Activated naive CD4-positive, alpha-beta T cell treated with anti-CD3 and anti-CD28 coated beads, Interleukin-2, amount 50 U/mL, for 72 hours (primary cell): ENCODE results near the gene FCN1. TPM values are rescaled to one million over a fixed set of nuclear protein-coding genes. Genes with fewer than 3 reads are reported as not detected.

Source experiments
- ATAC-seq, 2 donors: fragments of 150-1000 bp; cut with Tn5 transposase; 2 replicates each; pipeline ENCODE4 v1.10.0; 2021; ENCODE audit warnings: mild to moderate bottlenecking in 2 of 2, moderate library complexity in 2 of 2
- DNase-seq, 2 donors: peaks; one replicate each; pipeline ENCODE4 v3.0.0; 2021 to 2022; ENCODE audit warnings: low spot score in 2 of 2
- H3K27ac Mint-ChIP-seq, 2 donors: one replicate each; pipeline ENCODE4 v1.8.0; 2022; ENCODE audit warnings: mild to moderate bottlenecking in 2 of 2, mixed read lengths in 2 of 2
- H3K36me3 Mint-ChIP-seq, 2 donors: one replicate each; pipeline ENCODE4 v1.8.0; 2022; ENCODE audit warnings: mixed read lengths in 2 of 2
- H3K9me3 Mint-ChIP-seq, 2 donors: one replicate each; pipeline ENCODE4 v1.8.0; 2022; ENCODE audit warnings: mixed read lengths in 2 of 2
- total RNA-seq, 2 donors: library from RNA; stranded (reverse); gene quantifications; one replicate each; pipeline ENCODE4 v1.2.3, GENCODE V29; 2022

FCN1 gene
- total RNA-seq, 2 donors from 2014 or later: not detected

DNA sequence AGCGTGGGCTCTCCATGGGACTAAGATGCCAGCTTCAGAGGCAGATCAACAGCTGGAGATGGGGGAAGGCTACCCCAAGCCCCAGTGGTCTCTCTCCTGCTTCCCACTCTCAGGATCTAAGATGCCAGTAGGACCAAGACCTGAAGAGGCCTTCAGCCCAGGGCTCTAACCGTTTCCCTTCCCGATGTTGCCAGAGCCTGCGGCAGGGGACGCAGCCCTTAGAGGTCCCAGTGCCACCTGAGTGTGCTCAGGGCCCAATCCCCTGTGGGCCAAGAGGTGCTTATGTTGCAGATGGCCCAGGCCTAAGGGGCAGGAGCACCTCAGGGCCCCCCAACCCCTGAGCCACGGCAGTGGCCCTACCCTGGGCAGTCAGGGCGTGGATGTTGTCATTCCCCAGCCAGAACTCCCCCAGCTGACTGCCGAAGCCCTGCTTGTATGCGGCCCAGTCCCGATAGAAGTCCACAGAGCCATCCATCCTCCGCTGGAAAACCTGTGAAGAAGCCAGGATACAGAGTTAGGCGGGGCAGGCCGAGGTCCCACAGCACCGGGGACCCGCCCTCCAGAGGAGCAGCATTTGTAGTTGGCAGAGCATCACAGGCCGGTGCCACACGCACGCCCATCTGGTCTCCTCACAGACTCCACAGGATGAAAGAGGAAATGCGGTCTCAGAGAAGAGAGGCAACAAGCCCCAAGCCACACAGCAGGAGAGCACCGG, 5.4 kb downstream of the FCN1 start:
- H3K9me3 Mint-ChIP-seq: no peaks in the 10 kb centered on the region
- H3K27ac Mint-ChIP-seq: no peak overlapping the region
- no peak for ATAC-seq

DNA sequence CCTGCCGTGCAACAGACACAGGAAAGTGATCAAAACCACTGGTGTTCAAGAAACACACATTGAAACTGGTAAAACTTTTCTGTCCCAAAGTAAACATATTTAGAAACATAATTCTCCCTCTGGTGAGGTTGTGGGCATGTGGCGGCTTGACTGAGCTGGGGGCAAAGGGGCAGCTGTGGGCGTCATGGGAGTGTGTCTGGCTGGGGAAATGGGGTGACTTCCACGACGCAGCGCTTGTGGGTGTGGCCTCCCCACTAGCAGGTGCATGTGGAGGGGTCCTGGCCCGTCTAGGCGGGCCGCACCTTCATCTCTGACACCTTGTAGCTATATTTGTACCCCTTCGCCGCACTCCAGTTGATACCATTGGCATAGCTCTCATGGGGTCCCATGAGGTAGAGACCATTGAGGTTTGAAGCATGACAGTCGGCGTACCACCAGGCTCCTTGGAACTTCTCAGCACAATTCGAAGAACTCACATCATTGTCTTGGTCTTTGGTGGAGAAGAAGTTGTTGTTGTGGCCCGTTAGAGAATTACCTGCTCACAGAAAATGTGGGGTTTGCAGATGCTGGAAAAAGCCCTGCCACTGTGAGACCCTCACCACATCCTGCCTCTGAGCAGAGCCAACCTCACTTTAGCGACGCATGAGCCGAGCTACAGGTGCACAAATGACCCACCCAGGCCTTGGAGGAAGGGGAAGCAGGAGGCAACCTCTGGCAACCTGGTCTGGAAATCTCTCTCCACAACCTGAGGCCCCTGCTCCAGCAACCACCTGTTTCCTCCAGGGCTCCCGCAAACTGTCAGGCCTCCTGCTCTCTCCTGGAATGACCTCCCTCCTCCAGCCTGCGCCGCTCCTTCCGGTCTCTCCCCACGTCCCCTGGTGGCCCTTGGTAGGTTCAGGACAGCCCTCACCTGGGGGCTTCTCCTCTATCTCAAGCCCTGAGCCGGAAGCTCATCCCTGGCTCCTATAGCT, 7.9 kb downstream of the FCN1 start:
- ATAC-seq: no peak
- DNase-seq: peak in 1 of 2 donors; percentile 26
- H3K36me3 Mint-ChIP-seq: no peaks in the 10 kb centered on the region
- no peak overlapping the region for H3K27ac Mint-ChIP-seq
- H3K9me3 Mint-ChIP-seq: no peaks in the 10 kb centered on the region

More for the DNA sequence above, 5.4 kb downstream of the FCN1 start:
- H3K36me3 Mint-ChIP-seq: no peaks in the 10 kb centered on the region
- DNase-seq: peak in 1 of 2 donors; percentile 31

DNA sequence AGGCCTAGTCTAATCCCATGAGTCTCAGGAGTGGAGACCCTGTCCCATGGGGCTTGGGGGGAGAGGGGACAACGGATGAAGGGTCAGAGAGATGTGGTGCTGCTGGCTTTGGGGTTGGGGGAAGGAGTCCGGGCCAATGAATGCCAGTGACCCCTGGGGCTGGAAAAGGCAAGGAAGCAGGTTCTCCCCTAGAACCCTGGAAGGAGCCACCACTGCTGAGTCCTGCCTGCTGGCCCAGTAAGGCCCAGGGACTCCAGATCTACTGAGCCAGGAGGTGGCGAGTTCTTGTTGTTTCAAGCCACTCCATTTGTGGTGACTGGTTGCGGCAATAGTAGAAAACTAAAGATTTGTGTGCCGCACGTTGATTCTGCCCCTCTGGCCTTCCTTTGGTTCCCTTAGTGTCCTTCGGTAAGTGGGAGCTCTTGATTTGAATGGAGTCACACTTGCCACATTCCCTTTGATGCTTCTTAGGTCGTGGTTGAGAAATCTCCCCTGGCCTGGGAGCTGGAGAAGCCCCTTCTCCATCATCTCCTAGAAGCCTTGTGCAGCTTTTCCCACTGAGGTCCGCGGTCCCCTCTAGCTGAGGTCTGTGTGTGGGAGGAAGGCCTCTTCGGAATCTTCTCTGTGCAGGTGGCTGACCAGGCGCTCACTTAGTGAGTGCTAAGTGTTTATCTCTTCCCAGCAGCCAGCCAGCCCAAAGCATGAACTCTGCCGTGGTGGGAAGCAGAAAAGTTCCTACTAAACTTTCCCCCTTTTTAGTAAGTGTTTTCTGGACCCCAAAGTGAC, 9.0 kb downstream of the FCN1 start:
- DNase-seq (no peak), ATAC-seq (no peak)
- Mint-ChIP-seq H3K27ac (no peak overlapping the region), H3K36me3 (no peaks in the 10 kb centered on the region), H3K9me3 (no peaks in the 10 kb centered on the region)

DNA sequence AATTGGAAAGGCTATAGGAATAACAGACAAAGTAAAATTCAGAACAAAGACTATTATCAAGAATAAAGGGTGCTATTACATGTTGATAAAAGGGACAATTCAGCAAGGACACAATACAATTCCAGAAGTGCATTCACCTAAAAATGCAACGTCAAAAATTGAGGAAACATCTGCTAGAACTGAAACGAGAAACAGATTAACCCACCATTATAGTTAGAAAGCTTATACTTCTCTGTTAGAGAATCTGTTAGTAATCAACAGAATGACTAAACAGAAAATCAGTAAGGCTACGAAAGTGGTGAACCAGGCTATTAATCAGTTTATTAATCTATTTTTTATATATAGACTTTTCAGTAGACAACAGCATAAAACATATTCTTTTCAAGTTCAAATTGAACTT, 14.8 kb downstream of the FCN1 start:
- ATAC-seq: no peak
- H3K9me3 Mint-ChIP-seq: peaks cover 10% of the 10 kb centered on the region in 2 donors
- DNase-seq: no peak
- H3K36me3 Mint-ChIP-seq: peaks cover 0 to 11% of the 10 kb centered on the region in 2 donors
- H3K27ac Mint-ChIP-seq: no peak overlapping the region

DNA sequence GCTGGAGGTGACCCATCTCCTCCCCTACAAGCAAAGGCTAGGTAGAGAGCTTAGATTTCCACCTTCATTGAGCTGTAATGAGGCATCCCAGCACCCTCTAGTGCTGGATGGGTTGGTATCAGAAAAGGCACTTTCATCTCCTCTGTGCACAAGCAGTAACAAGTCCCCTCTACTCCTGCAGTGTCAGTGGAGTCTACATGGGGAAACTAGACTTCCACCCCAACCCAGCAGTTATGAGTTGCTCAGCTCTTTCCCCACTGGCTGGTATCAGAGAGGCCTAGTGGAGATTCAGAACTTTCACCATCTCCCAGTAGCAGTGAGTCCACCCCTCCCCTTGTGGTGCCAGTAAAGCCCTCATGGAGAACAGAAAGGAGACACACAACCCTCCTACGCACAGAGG, 17.9 kb downstream of the FCN1 start:
- Mint-ChIP-seq H3K27ac (no peak overlapping the region), H3K9me3 (peaks cover 10% of the 10 kb centered on the region in 2 donors), H3K36me3 (peaks cover 0 to 11% of the 10 kb centered on the region in 2 donors)
- DNase-seq: no peak
- no peak for ATAC-seq

DNA sequence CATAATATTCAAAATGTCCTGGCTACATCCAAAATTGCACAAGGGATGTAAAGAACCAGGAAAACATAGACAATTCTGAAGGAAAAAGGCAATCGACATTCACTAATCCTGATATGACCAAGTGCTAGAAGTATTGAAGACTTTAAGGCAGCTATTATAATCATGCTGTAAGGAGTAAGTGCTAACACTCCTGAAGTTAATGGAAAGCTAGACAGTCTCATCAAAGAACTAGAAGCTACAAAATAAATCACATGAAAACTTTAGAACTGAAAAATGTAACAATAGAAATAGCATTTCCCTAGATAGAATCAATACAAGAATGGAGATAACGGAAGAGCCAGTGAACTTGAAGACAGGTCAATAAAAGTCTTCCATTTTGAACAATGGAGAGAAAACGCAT, 18.5 kb downstream of the FCN1 start:
- peaks cover 0 to 11% of the 10 kb centered on the region in 2 donors for H3K36me3 Mint-ChIP-seq
- H3K27ac Mint-ChIP-seq: no peak overlapping the region
- H3K9me3 Mint-ChIP-seq: peaks cover 10% of the 10 kb centered on the region in 2 donors
- no peak for DNase-seq
- no peak for ATAC-seq

DNA sequence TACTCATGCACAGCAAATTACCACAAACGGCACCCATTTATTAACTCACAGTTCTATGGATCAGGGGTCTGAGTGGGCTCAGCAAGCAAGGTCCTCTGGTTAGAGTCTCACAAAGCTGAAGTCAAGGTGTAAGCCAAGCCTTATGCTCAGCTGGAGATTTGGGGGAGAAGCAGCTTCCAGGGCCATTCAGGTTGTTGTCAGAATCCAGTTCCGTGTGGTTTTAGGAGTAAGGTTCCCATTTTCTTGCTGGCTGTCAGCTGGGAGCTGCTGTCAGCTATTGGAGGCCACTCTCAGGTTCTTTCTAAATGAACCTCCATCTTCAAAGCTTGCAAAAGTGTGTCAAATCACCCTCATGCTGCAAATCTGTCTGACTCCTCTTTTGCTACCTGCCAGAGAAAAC, 19.4 kb downstream of the FCN1 start:
- ATAC-seq: no peak
- no peak for DNase-seq
- Mint-ChIP-seq H3K27ac (no peak overlapping the region), H3K36me3 (peaks cover 0 to 11% of the 10 kb centered on the region in 2 donors), H3K9me3 (peaks cover 10% of the 10 kb centered on the region in 2 donors)

DNA sequence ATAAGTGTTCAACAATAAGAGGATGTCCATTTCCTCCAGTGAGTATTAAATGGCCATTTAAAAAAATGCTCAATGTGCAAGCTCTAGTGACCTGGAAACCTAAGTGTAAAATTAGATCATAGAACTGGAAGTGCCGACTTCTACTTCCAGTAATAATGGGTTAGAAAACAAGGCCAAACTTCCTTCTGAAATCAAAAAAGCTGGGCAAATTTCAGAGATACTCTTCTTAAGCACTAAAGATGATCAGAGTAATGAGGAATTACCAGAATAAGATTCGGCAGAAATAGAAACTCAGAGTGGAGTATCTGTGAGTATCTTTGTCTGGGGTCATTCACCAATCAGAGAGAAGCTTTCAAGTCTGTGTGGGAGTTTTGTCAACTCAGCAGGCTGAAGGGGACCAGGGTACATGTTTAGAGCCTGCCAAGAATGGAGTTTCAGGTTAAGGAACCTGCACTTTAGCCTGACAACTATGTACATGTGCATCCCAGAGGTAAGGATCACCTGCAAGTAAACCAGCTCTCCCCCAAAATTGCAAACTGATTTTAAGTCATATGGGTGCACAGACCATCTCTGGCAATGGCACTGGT, 20.0 kb downstream of the FCN1 start:
- ATAC-seq (no peak), DNase-seq (no peak)
- Mint-ChIP-seq H3K9me3 (peaks cover 10% of the 10 kb centered on the region in 2 donors), H3K27ac (no peak overlapping the region), H3K36me3 (peaks cover 0 to 11% of the 10 kb centered on the region in 2 donors)

DNA sequence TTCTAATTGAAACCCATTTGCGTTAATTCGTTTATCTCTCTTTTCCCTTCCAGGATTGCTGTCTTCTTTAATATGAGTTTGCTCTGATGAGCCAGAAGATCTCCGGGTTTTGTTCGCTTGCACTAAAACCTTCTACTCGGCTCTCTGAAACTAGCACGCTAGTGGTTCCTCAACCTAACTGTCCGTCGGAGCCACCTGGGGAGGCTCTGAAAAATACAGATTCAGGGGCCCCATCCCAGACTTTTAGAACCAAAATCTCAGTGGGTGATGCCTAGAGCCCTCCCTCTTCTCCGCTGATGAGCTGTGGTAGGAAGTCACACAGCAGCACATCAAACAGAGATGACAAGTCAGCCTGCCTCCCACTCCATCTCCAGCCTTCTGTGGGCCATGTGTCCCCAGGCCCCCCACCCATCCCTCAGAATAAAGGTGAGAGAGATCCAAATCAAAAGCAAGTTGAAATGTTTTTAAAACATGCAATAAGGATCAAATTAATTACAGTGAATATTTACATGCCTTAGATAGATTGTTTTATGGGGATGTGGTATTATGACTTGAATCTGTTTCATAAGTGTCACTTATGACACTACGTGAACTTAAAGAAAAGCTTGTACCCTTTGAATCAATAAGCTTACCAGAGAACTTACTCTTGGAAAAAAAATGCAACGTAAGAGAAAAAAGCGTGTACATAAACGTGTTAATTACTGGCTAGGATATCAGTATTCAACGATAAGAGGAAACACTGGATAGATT, 20.7 kb downstream of the FCN1 start:
- Mint-ChIP-seq H3K27ac (no peak overlapping the region), H3K9me3 (peaks cover 10% of the 10 kb centered on the region in 2 donors), H3K36me3 (peaks cover 0 to 11% of the 10 kb centered on the region in 2 donors)
- DNase-seq: no peak
- ATAC-seq: no peak

DNA sequence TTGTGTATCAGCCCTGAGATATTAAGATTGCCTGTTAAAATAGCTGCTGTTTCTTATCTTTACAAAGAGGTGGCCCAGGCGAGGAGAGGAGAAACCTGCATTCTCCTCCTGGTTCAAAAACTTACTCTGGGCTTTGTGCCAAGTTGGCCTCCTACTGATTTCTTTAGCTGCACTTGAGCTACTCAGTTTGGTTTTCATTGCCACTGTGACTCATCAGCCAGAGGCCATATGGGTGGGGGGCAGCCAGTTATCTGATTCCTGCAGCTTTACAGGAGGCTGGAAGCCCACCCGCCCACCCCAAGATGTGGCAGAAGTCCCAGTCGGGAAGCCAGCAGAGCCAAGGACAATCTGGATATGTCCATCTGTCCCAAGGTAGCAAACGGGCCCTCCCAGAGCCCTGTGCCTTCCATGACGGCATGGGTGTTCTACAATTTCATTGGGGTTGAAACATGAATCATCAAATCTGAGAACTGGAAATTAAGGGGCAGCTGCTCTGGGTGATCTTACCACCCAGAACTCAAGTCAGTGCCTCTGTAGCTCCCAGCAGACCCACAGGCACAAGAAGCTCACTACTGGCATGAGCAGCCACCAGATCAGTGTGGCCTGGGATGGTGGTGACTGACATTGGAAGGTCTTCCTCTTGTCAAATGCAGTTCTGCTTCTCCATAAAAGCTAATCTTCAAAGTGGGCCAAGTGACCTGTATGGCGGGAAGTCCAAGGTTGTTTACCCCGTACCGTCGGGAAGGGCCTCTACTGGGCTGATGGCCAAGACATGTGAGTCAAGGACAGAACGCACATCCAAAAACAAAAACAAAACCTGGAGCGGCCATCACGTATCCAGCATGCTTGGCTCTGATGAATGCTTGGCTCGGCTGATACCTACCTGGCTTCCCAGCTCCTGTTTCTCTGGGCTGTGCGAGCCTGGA, 21.5 kb downstream of the FCN1 start:
- Mint-ChIP-seq H3K27ac (no peak overlapping the region), H3K36me3 (peaks cover 0 to 11% of the 10 kb centered on the region in 2 donors), H3K9me3 (peaks cover 10% of the 10 kb centered on the region in 2 donors)
- no peak for DNase-seq
- ATAC-seq: no peak

DNA sequence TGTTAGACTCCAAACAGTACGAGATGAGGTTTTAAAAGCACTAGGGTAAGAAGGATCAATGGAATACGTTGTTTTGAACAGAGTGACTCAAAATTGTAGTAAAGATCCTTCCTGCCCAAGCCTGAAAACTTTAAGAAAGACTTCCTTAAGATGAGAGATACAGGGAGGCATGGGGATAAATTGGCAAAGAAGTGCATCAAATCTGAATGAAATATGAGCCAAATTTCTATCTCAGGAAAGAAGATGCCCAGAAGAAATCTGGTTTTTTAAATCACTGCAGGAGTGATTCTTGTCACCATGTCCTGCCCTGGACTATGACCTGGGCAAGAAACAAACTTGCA, 22.2 kb downstream of the FCN1 start:
- no peak for DNase-seq
- peaks cover 0 to 11% of the 10 kb centered on the region in 2 donors for H3K36me3 Mint-ChIP-seq
- ATAC-seq: no peak
- H3K27ac Mint-ChIP-seq: no peak overlapping the region
- peaks cover 10% of the 10 kb centered on the region in 2 donors for H3K9me3 Mint-ChIP-seq

DNA sequence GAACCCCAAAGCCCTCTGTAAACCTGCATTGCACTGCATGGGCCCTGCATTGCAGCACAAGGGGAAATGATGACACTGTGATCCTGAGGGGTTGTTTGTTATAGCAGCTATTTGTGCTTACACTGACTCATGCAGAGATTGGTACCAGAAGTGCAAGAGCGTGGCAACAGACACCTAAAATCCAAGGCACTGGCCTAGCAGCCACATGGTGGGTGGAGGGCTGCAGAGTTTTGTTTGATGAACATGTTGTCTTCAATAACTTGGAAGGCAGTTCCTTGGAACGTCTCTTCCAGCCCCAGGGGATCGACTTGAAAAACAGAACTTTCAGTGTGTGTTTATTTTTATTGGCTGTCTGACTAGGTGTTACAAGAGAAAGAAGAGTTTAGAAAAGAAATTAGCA, 22.6 kb downstream of the FCN1 start:
- no peak overlapping the region for H3K27ac Mint-ChIP-seq
- peaks cover 0 to 11% of the 10 kb centered on the region in 2 donors for H3K36me3 Mint-ChIP-seq
- peaks cover 10% of the 10 kb centered on the region in 2 donors for H3K9me3 Mint-ChIP-seq
- DNase-seq: no peak
- ATAC-seq: no peak

DNA sequence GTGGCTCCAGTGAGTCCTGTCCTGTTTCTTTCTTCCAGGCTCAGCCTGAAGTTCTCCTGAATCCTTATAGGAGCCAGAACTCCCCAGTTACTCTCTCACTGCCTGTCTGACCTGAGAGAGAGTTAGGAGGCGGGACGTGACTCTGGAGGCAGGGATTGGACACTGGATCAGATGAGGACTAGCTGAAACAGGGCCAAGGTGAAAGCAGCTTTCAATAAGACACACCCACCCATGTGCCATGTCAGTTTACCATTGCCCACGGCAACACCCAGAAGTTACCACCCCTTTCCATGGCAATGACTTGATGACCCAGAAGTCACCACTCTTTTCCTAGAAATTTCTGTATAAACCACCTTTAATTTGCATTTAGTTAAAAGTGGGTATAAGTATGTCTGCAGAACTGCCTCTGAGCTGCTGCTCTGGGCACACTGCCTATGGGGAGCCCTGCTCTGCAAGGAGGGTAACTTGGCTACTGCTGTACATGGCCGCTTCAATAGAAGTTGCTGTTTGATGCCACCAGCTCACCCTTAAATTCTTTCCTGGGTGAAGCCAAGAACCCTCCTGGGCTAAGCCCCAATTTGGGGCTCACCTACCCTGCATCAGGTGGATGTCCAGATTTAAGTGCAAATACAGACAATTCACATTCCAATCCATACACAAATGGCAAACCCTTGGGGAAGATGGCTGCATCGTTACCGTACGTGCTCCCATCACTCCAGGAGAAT, 23.4 kb downstream of the FCN1 start:
- H3K9me3 Mint-ChIP-seq: peaks cover 7 to 9% of the 10 kb centered on the region in 2 donors
- no peak overlapping the region for H3K27ac Mint-ChIP-seq
- H3K36me3 Mint-ChIP-seq: peaks cover 0 to 9% of the 10 kb centered on the region in 2 donors
- DNase-seq (no peak), ATAC-seq (no peak)

DNA sequence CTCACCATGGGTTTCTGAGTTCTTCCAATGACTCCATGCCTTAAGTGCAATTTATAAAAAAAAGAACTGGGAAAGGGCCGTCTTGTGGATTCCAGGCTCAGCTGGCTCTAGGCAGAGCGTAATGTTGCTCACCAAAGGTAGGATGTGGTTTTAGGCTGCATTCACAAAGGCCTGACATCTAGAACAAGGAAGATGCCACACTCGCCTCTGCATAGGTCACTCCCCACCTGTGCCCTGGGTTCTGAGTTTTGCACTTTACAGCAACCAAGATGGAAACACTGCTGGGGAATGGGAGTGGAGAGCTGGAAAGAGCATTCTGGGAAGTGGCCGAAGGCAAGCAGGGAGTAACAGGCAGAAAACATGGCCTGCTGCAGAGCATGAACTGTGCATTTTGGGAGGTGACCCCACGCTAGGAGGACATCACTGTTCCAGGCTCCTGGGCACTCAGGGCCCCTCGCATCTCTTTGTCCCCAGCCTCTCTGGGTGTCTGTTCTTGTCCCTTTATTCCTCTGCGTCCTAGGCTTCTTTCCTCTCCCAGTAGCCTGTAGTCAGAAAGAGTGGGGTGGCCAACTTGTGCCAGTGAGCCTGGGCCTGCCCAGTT, 24.8 kb downstream of the FCN1 start:
- Mint-ChIP-seq H3K9me3 (no peaks in the 10 kb centered on the region), H3K27ac (no peak overlapping the region), H3K36me3 (no peaks in the 10 kb centered on the region)
- ATAC-seq (no peak), DNase-seq (no peak)
